Stimulated activated CD8-positive, alpha-beta memory T cell treated with anti-CD3 and anti-CD28 coated beads, Interleukin-12 subunit alpha, Interleukin-12 subunit beta, amount 100 ng/mL, for 1 hour (primary cell): Measurements from ENCODE around the gene ODAD2.

Experiments used
- DNase-seq: peaks from one replicate; pipeline ENCODE4 v3.0.0-alpha.2; 2020; ENCODE audit warnings: low read depth

Gene ODAD2

GRCh38 chr10:27838361-27838760 lies 160.5 kb downstream of the ODAD2 start:
- no peak for DNase-seq

- no peak for DNase-seq
These were observed 164.4 kb downstream of the ODAD2 start for GRCh38 chr10:27834476-27834875.

GRCh38 chr10:27833792-27834191 lies 165.1 kb downstream of the ODAD2 start:
- DNase-seq: no peak

GRCh38 chr10:27832826-27833225 lies 166.1 kb downstream of the ODAD2 start:
- no peak for DNase-seq

- no peak for DNase-seq
These were observed 172.5 kb downstream of the ODAD2 start for GRCh38 chr10:27826369-27826768.

- no peak for DNase-seq
These were observed 176.6 kb downstream of the ODAD2 start for GRCh38 chr10:27822301-27822700.

GRCh38 chr10:27820637-27821036 lies 178.2 kb downstream of the ODAD2 start:
- no peak for DNase-seq

- no peak for DNase-seq
These were observed 178.9 kb downstream of the ODAD2 start for GRCh38 chr10:27819781-27820531.

- DNase-seq: no peak
These were observed 182.6 kb downstream of the ODAD2 start for GRCh38 chr10:27816320-27816719.

- no peak for DNase-seq
These were observed 183.0 kb downstream of the ODAD2 start for GRCh38 chr10:27815846-27816245.

GRCh38 chr10:27815261-27815660 lies 183.6 kb downstream of the ODAD2 start:
- DNase-seq: no peak

GRCh38 chr10:27805180-27805579 lies 193.7 kb downstream of the ODAD2 start:
- no peak for DNase-seq

GRCh38 chr10:27804136-27804535 lies 194.7 kb downstream of the ODAD2 start:
- DNase-seq: no peak

- DNase-seq: no peak
These were observed 197.6 kb downstream of the ODAD2 start for GRCh38 chr10:27801171-27801785.

- no peak for DNase-seq
These were observed 199.8 kb downstream of the ODAD2 start for GRCh38 chr10:27799046-27799445.

GRCh38 chr10:27794157-27794556 lies 204.7 kb downstream of the ODAD2 start:
- DNase-seq: no peak

- DNase-seq: no peak
These were observed 206.7 kb downstream of the ODAD2 start for GRCh38 chr10:27792216-27792615.

- DNase-seq: no peak
These were observed 214.6 kb downstream of the ODAD2 start for GRCh38 chr10:27784272-27784671.

GRCh38 chr10:27783660-27784059 lies 215.2 kb downstream of the ODAD2 start:
- no peak for DNase-seq

GRCh38 chr10:27779462-27780015 lies 219.3 kb downstream of the ODAD2 start:
- DNase-seq: no peak

- DNase-seq: no peak
These were observed 224.0 kb downstream of the ODAD2 start for GRCh38 chr10:27774831-27775230.

GRCh38 chr10:27771231-27771630 lies 227.6 kb downstream of the ODAD2 start:
- no peak for DNase-seq

- DNase-seq: no peak
These were observed 228.7 kb downstream of the ODAD2 start for GRCh38 chr10:27770181-27770580.
